Measurements from ENCODE around the gene DAP.

The DAP gene

DNA sequence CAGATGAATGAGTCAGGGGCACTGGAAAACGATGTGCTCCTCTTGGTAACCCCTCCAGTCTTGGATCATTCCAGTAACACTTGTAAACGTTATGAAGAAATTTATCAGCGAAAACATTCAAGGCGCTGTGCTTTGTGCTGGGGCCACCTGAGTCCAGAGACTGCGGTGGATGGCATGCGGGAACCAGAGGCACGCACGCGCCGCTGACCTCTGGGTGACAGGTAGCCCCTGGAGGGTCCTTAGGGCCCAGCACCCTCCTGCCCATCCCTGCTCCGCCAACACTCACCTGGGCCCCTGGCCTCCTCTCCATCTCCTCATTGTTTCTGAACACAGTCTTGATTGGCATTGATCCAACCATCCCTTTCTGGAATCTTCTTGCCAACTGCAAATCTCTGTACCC, 86.9 kb downstream of the DAP start:
- POLR2A ChIA-PET = no interaction called here
- DNase-seq (ENCODE audit: extremely low spot score) = no peak
- CTCF ChIA-PET = interaction anchor here (1.2 to 2.9 kb wide), 5 partner anchors 11 to 221 kb away, joined by 4 to 7 read pairs (median 5); no protein-coding TSS in a partner anchor
- TF ChIP-seq, protein P1, sequence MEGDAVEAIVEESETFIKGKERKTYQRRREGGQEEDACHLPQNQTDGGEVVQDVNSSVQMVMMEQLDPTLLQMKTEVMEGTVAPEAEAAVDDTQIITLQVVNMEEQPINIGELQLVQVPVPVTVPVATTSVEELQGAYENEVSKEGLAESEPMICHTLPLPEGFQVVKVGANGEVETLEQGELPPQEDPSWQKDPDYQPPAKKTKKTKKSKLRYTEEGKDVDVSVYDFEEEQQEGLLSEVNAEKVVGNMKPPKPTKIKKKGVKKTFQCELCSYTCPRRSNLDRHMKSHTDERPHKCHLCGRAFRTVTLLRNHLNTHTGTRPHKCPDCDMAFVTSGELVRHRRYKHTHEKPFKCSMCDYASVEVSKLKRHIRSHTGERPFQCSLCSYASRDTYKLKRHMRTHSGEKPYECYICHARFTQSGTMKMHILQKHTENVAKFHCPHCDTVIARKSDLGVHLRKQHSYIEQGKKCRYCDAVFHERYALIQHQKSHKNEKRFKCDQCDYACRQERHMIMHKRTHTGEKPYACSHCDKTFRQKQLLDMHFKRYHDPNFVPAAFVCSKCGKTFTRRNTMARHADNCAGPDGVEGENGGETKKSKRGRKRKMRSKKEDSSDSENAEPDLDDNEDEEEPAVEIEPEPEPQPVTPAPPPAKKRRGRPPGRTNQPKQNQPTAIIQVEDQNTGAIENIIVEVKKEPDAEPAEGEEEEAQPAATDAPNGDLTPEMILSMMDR (IDR thresholded peaks at IDR 0.05; ENCODE audit: control extremely low read depth, extremely low read depth, low read depth, missing control alignments) = no peak

DNA sequence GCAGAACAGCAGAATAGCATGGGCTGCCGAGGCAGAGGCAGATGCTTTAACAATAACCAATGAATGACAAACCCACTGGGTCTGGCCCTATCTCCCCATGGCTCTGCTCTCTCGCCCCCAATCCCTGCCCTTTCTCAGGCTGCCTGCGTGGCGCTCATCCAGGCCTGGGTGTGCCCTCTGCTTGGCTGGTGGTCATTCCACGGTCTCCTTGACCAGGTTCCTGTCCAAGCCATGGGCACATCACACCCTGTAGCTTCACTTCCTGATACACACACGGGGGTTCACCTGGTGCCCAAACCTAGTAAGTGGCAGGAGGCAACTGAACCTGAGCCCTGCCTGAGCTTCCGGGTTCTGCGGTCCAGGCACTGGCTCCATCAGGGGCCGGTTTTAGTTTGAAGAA, 87.6 kb downstream of the DAP start:
- TF ChIP-seq, protein P1 (IDR thresholded peaks at IDR 0.05; ENCODE audit: control extremely low read depth, extremely low read depth, low read depth, missing control alignments) = no peak
- no peak for DNase-seq (ENCODE audit: extremely low spot score)
- ChIA-PET POLR2A (no interaction called here), CTCF (interaction anchor here (1.2 to 2.9 kb wide), 4 partner anchors 11 to 221 kb away, joined by 4 to 7 read pairs (median 6); no protein-coding TSS in a partner anchor)

DNA sequence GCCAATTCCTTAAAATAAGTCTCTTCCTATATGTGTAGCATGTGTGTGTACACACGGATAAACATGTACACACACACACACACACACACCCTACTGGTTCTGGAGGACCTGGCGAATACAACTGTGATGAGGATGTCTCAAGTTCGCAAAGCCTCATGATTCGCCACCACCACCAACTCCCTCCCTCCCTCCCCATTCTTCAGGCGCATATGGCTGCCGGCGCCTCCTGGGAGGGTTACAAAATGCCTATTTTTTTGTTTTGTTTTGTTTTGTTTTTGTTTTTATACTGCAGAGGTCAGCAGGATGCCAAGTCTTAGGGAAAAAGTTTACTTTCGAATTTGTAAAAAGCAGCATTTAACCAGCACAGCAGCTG, 88.0 kb downstream of the DAP start:
- TF ChIP-seq, protein P1 (IDR thresholded peaks at IDR 0.05; ENCODE audit: control extremely low read depth, extremely low read depth, low read depth, missing control alignments) = no peak
- ChIA-PET CTCF (interaction anchor here (0.9 to 2.9 kb wide), 6 partner anchors 10 to 220 kb away, joined by 3 to 7 read pairs (median 6); no protein-coding TSS in a partner anchor), POLR2A (no interaction called here)

DNA sequence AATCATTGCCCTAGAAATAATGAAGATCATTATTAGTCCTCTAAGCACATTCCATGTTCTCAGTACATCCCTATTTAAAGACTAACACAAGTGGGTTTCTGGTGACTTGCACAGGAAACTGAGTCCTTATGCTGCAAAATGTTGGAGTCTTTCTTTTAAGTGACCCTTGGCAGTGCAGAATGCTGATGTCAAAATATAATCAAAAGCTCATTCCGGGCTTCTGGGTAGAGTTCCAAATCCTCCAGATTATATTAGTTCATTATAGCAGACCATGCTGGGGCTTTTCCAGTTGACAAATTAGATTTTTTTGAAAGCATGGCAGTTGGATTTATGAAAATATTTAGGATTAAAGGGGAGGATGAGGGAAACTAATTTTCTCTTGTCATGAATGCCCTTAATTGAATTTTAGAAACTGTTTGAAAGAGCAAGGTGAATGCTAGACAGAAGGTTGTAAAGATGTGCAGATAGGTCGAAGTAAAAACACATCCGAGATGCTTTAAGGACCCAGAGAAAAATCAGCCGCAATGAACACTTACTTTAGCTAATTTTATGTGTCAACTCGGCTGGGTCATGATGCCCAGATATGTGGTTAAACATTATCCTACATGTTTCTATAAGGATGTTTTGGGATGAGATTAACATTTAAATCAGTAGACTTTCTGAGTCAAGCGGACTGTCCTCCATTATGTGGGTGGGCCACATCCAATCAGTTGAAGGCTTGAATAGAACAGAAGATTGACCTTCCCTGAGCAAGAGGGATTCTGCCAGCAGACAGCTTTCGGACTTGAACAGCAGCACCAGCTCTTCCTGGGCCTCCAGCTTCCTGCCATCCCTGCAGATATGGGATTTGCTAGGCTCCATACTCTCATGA, 88.7 kb downstream of the DAP start:
- ChIA-PET CTCF (interaction anchor here (0.9 to 2.9 kb wide), 6 partner anchors 9 to 220 kb away, joined by 3 to 7 read pairs (median 6); no protein-coding TSS in a partner anchor), POLR2A (no interaction called here)
- no peak for DNase-seq (ENCODE audit: extremely low spot score)
- TF ChIP-seq, protein P1 (IDR thresholded peaks at IDR 0.05; ENCODE audit: control extremely low read depth, extremely low read depth, low read depth, missing control alignments) = no peak

More for the DNA sequence above, 88.0 kb downstream of the DAP start:
- no peak for DNase-seq (ENCODE audit: extremely low spot score)

DNA sequence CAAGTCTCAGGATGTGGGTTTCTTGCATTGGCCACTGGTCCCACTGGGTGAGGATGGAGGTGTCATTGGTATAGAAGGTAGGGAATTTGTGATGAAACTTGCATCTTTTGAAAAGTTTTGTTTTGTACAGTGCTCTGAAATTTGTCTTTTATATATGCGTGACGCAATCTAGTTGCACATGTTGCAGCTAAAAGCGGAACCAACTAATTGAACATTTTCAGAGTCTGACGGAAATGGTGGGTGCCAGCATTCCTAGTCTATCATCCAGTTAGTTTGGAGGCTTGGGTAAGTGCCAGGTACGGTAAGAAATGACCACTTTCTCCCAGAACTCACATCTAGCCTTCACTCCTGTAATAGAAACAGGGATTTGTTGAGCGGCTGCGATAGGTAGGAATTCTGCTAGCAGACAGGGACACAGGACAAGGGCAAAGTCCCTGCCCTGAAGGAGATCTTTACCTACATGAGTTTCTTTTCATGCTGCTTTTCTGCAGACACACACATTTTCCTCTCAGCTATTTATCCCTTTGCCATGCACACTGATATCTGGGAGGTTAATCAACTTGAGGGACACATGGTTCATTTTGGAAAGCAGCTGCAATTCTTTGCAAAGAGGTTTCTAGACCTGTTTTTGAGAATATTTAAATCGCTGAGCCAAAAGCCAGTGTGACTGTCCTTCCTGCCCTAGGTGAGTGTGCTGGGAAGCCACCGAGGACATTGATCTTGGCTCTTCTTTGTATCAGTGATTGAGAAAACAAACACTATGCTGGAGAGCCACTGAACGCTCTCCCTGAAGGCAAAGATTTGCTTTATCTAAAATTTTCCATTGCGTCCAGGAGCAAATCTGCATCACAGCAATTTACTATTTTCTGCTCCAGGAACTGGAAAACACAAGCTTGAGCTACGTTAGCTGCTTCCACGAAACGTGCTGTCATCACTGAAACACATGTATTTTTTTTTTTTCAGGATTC, 89.7 kb downstream of the DAP start:
- TF ChIP-seq, protein P1 (IDR thresholded peaks at IDR 0.05; ENCODE audit: control extremely low read depth, extremely low read depth, low read depth, missing control alignments) = no peak
- no peak for DNase-seq (ENCODE audit: extremely low spot score)
- CTCF ChIA-PET = interaction anchor here (1.5 to 1.8 kb wide), 2 partner anchors 14 to 23 kb away, joined by 5 read pairs; no protein-coding TSS in a partner anchor
- POLR2A ChIA-PET = no interaction called here

DNA sequence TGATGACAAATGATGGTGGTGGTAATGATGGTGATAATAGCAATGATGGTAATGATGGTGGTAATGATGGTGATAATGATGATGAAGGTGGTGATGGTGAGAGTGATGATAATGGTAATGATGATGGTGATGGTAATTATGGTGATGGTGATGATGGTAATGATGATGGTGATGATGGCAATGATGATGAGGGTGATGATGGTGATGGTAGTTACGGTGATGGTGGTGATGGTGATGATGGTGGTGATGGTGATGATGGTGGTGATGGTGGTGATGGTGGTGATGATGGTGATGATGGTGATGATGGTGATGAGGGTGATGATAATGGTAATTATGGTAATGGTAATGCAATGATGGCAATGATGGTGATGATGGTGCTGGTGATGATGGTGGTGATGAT, 91.1 kb downstream of the DAP start:
- POLR2A ChIA-PET = no interaction called here
- TF ChIP-seq, protein P1 (IDR thresholded peaks at IDR 0.05; ENCODE audit: control extremely low read depth, extremely low read depth, low read depth, missing control alignments) = no peak
- no peak for DNase-seq (ENCODE audit: extremely low spot score)
- CTCF ChIA-PET = interaction anchor here (1.1 kb wide), 1 partner anchor 217 kb away, joined by 5 read pairs; no protein-coding TSS in a partner anchor
